Activated T-cell treated with anti-CD3 and anti-CD28 coated beads for 1 hour (primary cell): Measurements from ENCODE around the gene NKAIN1.

ENCODE experiments used
- DNase-seq: peaks from one replicate; pipeline ENCODE4 v3.0.0-alpha.2; 2020; ENCODE audit warnings: low read depth

NKAIN1 gene

DNA sequence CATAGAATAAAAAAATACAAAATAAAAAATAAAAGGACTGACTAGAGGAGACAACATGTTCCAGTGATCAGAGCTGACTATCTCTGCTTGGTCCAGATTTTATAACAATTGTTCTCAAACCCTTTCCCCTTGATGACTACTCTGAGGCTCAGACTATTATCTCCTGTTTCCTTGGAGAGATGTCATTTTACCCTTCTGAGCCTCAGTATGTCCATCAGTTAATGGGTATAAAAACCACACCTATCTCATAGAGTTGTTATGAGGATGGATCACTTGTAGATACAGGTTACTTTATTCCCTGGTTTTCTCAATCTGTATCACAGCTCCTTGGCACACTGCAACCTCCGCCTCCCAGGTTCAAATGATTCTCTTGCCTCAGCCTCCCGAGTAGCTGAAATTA, 7.0 kb downstream of the NKAIN1 start:
- DNase-seq, result no peak

DNA sequence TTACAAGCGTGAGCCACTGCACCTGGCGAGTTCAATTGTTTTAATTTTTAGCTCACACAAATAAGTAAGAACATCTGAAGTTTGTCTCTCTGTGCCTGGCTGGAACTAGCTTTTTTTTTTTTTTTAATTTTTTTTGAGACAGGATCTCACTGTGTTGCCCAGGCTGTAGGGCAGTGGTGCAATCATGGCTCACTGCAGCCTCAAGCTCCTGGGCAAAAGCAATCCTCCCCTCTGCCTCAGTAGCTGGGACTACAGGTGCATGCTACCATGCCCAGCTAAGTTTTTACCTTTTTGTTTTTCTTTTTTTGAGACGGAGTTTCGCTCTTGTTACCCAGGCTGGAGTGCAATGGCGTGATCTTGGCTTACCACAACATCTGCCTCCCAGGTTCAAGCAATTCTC, 7.9 kb downstream of the NKAIN1 start:
- no peak for DNase-seq

DNA sequence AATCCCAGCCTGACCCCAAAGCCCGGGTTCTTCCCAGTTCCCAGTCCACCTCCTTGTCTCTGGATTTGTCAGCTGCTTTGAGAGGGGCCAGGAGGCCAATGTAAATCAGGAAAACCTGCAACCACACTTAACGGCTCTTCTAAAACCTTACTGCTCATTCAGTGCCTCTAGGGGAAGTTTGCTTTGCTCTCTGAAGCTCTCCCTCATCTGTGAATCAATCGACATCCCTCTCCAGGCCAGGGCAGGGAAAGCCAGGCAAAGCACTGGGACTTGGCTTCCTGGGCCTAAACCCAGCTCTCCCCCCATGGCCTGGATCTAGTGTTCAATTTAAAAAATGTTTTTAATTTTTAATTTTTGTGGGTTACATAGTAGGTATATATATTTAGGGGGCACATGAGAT, 9.3 kb downstream of the NKAIN1 start:
- no peak for DNase-seq

DNA sequence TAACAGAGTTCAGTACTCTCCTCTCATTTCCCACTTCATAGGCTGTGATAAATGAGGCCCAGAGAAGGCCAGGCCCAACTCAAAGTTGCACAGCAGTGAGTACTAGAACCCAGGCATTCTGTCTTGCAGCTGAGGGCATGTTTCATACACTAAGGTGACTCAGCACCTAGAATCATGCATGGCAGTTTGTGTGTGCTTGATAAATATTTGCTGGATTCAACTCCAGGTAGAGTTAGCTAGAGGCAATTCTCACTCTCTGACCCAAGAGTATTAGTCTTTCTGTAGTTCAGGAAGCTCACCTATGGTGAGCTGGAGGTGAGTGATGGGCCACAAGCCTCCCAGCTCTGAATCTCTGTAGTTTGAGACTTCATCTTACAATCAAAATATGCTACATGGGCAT, 10.7 kb downstream of the NKAIN1 start:
- DNase-seq, result no peak

DNA sequence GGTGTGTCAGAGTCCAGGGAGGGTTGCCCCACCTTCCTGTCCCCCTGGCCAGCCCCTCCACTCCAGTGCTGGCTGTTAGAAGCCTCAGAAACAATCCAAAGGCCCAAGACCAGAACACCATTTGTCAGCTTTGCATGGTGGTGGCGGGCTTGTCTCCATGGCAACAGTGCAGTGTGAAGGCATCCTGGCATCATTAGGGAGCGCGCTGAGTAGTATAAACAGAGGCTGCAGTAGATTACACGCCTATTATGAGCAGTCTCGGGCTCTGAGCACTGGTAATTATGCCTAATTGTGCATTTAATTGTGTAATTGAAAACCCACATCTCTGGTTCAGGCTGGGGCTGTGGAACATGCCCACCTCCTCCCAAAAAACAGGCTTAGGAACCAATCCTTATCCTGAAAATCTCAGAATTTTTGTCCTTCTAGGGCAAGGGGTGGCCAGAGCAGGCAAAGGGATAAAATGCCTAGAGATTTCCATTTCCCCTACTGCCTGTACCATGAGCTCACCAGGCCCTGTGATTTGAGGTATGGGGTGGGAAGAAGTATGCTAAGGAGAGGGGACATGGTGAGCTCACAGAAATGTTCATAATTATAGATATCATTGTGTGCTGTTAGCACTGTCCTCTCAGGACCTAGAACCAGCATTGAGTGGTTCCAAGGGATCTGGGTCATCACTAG, 11.7 kb downstream of the NKAIN1 start:
- DNase-seq, result no peak

DNA sequence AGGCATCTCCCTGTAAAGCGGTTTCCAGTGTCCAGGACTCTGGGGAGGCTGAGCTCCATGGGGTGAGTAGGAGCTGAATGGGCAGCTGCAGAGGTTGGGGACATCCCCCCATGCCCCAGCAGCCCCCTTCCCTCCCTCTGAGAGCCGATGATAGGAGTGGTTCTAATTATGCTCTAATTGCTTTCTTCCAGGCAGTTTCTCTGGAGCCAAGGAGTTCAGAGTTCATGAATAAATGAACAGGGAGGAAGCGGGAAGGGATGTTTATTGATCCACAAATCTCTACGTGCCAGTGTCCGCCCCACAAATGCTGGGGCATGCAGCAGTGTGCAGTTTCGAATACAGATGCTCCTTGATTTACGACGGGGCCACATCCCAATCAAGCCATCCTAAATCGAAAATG, 15.6 kb downstream of the NKAIN1 start:
- DNase-seq, result no peak

DNA sequence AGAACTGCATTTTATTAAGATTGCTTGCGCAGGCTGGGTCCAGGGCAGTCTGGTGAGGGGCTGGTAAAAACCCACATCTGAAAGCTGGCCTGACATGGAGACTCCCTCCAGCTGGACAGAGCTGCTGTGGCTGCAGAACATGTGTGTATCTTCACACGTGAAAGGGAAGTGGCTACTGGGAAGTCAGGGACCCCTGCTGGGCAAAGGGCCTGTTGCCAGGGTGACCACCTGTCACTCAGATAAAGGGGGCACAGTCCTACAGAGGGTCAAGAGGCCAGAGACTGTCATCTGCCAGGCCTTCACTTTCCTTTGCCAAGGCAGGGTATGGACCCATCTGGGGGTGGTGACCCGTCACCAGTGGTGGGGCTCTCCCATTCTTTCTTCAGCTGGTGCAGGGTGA, 17.5 kb downstream of the NKAIN1 start:
- DNase-seq, result no peak

DNA sequence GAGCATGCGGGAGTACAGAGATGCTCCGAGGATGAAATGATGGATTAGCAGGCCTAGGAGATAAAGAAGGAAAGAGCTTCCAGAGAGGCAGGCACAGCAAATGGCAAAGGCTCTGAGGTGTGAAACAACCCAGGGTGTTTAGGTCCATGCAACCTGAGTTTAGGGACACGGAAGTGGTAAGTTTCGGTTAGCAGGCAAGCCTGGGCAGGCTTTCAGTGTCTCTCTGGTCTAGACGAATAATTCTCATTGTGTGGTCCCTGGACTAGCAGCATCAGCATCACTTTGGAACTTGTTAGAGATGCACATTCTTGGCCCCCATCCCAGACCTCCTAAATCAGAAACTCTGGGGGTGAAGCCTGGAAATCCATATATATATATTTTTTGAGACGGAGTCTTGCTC, 18.6 kb downstream of the NKAIN1 start:
- DNase-seq, result no peak

DNA sequence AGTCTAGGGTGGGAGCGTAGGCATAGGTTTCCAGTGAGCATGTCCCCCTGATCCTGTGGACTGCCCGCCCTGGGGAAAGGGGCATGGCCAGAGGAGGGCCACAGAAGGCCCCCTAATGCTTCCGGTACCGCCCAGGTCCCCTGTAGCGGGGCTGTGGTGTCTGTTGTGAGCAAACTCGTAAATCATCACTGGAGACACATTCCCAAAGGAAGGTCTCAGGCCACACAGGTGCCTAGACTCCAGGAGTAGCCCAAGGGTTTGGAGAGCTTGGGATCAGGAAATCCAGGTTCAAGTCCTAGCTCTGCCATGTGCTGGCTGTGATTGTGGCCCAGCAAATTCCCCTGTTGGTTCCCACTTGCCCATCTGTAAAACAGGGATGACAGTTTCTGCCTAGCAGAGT, 20.2 kb downstream of the NKAIN1 start:
- no peak for DNase-seq

DNA sequence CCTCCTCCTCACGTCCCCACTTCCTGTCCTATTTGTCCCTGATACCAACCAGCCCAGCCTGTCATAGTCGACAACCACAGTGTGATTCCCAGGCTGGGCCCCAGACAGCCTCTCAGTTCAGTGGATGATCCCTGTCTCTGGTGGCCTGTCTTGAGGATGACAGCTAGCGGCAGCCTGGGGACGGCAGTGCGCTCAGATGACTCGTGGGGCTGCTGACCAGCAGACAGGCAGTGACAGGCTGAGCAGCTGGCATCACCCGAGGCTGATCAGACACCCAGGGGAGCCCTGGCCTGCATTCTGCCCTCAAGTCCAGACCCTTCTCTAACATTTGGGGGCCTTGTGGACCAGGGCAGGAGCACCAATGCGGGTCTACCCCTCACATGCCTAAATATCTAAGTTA, 21.0 kb downstream of the NKAIN1 start:
- no peak for DNase-seq

DNA sequence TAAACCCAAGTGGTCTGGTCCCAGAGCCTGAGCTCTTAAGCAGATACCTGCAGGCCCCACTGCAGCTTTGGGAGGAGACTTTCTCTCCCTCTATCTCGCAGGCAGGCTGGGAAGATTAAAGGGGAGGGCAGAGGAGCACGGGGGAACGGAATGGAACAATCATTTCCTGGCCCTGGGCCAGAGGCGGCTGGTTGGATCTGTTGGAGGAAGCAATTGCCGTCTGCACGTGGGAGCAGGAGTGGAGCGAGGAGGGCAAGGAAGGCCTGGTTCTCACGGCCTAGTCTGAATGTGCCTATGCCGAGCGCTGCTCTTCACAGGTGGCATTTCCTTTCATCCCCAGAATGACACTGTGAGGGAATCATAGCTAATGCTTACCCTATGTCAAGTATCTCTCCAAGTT, 23.7 kb downstream of the NKAIN1 start:
- DNase-seq, result no peak

DNA sequence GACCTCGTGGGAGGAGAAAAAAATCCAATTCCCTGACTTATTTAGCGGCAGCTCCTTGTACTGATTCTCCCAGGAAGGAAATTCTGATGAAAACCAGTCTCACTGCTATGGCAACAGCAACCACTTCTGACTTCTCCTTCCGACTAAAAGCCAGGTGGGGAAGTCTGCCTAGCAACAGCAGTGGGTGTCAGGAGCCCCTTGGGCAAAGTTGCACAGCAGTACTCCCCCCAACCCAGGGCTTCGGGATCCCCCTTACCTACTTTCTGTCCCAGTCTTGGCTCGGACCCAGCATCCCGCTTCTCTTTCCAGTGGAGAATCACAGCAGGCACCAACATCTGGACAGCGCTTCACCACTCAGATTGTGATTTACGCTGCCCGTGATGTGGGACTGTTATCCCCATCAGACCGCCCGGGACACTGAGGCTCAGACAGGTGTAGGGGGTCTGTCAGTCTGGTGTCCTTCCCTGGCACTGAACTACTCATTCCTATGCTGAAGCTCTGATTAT, 24.6 kb downstream of the NKAIN1 start:
- no peak for DNase-seq

DNA sequence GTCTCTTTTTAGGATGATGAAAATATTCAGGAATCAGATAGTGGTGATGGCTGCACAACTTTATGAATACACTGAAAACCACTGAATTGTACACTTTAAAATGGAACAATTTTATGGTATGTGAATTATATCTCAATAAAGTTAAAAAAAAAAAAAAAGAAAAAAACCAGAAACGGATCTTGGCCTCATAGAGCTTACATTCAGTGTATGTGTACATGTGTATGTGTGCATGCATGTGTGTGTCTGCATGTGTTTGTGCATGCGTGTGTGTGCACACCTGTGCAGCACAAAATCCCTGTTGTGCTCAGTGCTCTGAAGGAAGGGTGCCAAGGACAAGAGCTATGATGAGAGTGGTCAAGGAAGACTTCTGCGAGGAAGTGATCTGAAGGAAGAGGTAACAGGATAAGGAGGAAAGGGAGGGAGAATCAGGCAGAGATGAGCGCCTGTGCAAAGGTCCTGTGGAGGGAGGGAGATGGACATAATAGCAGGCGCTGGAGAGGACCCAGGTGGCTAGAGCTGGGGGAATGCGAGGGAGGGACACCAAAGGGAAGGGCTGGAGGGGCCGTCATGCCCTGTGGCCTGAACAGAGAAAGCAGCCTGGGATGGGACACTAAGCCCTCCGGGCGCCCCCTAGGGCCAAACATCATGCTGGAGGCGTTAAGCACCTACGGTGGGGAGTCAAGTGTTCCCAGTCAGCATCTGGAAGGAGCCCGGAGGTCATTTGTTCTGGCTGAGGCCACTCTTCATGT, 25.2 kb downstream of the NKAIN1 start:
- no peak for DNase-seq

DNA sequence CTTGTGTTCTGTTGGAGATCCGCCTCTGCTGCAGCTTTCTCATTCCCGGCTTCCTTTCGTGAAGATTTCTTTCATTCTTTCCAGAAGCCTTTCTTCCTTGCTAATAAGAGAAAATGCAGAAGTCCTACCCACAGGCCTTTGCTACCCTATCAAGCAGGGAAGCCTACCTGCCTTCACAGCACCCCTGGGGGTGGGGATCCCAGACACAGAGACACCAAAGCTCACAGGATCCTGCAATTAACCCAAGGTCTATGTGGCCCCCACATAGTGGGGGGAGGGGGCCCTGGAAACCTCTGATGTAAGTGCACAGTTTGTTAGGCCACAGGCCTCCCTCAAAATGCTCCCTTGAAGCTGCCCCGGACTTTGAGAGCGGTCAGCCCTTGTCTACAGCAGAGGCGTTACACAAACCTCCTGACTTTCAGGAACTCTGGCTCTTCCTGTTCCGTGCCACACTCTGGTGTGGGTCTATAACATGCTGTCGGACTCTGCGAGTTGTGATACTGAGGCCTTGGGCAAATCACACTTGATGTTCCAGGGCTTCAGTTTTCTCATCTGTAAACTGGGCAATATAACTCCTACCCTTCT, 31.2 kb downstream of the NKAIN1 start:
- DNase-seq, result no peak

DNA sequence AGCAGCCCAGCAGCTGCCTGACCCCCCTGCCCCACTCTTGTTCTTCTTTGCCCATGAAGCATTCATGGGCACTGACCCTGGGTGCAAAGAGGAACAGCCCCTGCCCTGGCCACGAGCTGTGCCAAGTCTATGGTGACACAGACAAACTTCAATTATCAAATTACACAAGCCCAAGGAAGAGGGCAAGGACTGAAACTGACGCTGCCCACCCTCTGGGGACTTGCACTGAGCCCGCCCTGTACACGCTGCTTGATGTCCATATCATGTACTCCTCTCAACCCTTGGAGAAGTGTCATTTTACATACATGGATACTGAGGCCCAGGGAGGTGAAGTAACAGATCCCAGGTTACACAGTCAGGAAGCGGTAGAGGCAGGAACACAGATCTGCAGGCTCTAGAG, 32.1 kb downstream of the NKAIN1 start:
- no peak for DNase-seq

DNA sequence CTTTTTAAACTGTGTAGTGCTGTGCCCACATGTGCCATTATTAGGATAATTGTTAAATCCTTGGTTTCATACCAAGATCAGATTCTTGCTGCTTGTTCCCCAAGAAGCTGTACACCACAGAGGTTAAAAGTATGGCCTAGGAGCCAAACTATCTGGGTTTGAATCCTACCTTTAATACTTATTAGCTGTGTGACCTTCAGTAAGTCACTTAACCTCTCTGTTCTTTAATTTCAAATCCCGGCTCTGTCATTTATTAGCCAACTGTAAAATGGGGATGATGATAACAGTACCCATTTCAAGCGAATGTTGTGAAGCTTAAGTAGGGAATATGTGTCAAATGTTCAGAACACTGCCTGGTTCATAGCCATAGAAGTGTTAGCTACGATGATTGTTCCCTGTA, 32.6 kb downstream of the NKAIN1 start:
- no peak for DNase-seq

DNA sequence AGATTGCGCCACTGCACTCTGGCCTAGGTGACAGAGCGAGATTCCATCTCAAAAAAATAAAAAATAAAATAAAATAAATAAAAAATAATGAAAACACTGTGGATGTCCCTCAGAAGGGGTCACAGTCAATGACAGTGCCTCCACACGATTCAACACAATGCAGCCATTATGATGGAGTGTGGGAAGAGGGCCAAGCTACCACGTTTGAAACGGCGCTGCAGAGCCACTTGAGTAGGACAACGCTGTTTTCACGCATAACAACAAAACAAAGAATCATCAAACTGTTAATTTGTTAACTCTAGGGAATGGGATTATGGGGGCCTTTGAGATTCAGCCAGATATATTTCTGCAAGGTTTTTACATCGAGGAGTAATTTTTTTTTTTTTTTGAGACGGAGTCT, 36.5 kb downstream of the NKAIN1 start:
- no peak for DNase-seq

DNA sequence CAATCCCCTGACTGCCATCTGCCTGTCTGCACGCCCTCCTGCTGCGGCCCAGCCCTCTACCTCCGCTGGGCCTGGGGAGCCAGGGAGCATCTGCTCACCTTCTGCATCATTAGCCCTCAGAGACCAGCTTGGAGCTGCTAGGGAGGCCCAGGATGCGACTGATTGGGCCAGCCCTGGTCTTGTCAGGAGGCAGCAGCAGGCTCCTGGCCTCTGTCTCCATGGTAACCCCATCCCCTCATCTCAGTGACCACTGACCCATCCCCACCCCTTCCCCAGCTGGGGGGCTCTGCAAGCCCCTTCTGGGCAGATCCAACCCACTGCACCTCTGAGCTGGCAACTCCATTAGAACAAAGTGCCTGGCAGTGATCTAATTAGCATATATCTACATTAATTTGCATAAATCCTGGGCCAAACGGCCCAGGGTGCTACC, 37.7 kb downstream of the NKAIN1 start:
- no peak for DNase-seq

DNA sequence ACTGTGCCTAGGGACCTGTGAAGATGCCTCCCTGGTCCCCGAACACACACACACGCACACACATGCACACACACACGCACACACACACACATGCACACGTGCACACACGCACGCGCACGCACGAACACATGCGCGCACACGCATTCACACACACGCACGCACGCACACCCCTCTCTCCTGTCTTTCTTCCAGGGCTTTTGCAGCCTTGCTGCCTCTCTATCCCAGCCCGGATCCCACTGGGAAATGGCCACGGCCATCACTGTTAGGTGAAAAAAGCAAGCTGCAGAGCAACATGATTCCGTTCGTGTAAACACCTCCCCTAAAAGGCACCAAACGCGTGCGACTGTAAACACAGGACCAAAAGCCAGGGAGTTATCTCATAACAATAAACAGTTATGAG, 39.7 kb downstream of the NKAIN1 start:
- DNase-seq, result no peak

DNA sequence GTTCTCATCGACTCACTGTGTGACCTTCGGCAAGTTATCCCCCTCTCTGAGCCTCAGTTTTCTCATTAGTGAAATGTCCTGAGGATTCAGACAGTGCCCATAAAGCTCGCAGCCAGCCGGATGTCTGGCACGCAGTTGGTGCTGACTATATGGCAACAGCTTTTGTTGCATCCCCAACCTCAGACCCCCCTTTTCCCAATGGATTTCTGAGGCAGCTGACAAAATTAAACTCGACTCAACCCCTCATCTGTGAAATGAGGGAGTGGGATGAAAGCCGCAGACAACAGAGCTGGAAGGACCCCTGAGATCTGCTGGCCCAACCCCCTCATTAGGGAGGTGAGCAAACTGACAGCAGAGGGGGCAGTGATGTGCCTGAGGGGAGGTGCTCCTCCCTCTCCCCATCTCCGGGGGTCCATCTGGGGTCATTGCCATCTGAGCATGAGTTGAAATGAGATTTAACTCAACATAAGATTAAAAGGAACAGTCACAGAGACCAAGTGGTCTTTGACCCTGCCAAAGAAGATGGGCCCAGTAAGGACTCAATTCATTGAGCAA, 40.4 kb downstream of the NKAIN1 start:
- no peak for DNase-seq

DNA sequence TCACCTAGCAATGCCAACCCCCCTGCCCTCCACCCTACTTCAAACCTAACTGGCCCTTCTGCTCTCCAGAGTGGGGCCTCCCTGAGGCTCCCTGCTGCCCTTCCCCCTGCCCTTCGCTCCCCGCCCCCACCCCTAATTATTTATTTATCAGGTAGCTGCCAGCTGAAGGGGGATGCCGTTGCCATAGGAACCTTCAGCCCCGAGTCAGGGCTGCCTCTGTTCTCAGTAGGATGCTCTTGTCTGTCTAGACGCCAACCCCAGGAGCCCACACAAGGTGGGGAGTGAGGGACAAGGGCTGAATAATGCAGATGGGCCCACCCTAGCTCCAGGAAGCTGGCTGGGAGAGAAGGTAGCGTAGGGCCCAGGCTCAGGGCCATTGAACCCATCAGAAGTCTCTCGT, 41.1 kb downstream of the NKAIN1 start:
- DNase-seq, result no peak

DNA sequence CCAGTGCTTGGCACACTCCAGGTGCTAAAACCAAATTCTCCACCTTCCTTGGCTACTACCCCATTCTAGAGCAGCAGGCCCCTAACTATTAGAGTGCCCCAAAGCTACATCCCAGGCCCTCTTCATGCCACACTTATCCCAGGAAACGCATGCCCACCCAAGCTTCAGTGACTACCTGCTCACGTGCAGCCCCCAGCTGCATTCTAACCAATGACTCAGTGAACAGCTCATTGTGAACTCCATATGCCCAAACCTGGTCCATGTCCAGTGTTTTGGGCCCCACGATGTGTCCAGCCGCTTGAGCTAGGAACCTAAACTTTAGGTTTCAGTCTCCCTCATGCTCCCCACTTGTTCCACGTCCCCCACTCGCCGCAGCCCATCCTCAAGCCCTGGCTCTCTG, 41.5 kb downstream of the NKAIN1 start:
- DNase-seq, result no peak

DNA sequence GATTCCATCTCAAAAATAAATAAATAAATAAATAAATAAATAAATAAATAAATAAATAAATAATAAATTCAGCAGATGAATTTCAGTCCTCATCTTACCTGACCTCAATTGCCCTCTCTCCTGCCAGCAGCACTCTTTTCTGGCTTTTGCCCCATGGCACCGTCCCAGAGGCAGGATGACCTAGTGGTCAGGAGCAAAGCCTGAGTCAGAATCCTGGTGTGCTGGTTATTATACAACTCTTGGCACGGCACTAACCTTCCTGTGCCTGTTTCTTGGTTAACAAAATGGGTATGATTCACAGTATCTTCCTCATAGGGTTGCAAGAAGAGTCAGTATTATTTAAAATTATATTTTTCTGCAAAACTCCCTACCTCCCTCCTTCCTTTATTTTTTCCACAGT, 43.0 kb downstream of the NKAIN1 start:
- no peak for DNase-seq
